ENCODE measurements around the gene EPHA2.

EPHA2 gene

DNA sequence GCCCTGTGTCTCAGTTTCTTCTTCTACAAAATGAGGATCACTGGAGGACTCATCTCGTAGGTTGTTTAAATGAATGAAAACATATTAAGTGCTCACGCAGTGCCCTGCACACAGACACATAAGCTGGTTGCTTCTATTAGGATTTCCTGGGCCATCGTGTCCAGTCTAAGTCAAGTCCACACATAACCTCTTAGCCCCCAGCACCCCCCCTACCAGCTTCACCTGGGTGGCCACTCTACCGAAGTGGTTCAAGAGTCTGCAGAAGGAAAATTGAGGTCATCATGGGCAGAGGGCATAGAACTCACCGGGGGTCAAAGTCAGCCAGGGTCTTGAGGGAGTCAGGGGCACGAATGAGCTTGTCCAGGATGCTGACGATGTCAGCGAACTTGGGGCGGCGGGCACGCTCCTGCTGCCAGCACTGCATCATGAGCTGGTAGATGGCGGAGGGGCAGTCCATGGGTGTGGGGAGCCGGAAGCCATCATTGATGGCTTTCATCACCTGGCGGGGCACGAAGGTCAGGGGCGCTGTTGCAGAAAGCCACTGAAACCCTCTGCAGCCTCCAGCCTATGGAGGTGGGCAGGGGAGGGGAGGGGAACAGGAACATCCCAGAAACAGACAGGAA is 25.8 kb downstream of the EPHA2 start:
- H3K4me3 ChIP-seq (ENCODE audit: low read depth, low read length): no peak overlapping the region
- H3K27me3 ChIP-seq (ENCODE audit: control insufficient read depth, insufficient read depth, low read length): no peaks in the 10 kb centered on the region
- H3K36me3 ChIP-seq (ENCODE audit: control insufficient read depth, insufficient read depth, low read length): peaks cover 99% of the 10 kb centered on the region
- H3K9me3 ChIP-seq (ENCODE audit: control insufficient read depth, insufficient read depth, low read depth, low read length): no peaks in the 10 kb centered on the region
- H3K27ac ChIP-seq (ENCODE audit: low read depth, low read length): no peak overlapping the region
- no peak overlapping the region for H3K9ac ChIP-seq (ENCODE audit: low read length)
- no peaks in the 10 kb centered on the region; the same call in 1 of the 2 replicates for H3K4me1 ChIP-seq (ENCODE audit: control insufficient read depth, insufficient read depth, low read length)

DNA sequence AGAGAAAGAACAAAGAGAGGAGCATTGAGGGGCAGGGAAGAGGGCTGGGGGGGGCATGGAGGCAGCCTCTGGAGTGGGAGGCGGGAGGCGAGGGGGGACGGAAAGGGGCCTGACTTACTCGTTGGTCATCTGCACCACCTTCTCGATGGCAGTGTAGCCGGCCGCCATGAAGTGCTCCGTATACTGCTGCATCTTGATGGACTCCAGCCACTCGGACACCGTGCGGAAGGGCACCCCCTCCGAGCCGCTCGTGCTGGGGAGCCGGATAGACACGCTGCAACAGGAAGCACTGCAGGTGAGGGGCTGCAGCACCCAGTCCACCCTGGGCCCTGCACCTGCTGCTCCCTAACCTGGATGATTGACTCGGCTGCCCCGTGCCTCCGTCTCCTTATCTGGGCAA is 26.6 kb downstream of the EPHA2 start:
- Histone ChIP-seq H3K9ac (ENCODE audit: low read length) (no peak overlapping the region), H3K4me3 (ENCODE audit: low read depth, low read length) (no peak overlapping the region), H3K27ac (ENCODE audit: low read depth, low read length) (no peak overlapping the region), H3K9me3 (ENCODE audit: control insufficient read depth, insufficient read depth, low read depth, low read length) (no peaks in the 10 kb centered on the region), H3K27me3 (ENCODE audit: control insufficient read depth, insufficient read depth, low read length) (no peaks in the 10 kb centered on the region), H3K36me3 (ENCODE audit: control insufficient read depth, insufficient read depth, low read length) (peaks cover 99% of the 10 kb centered on the region), H3K4me1 (ENCODE audit: control insufficient read depth, insufficient read depth, low read length) (no peaks in the 10 kb centered on the region)

DNA sequence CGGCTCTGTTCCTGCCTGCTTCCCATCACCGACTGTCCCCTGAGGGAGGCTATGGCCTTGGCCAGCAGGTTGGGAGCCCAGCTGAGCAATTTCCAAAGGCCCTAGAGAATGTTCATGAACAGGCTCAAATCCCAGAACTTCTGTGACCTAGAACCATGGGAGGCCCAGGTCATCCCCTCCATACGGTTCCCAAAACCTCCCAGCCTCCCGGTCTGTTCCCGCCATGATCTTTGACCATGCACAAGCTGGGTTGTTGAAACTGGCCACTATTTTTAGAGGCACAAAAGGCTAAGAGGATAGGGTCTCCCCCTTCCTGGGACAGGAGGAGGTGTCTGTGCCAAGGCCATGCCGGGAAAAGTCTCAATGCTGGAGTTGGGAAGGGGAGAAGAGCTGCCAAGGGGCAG is 27.5 kb downstream of the EPHA2 start:
- Histone ChIP-seq H3K36me3 (ENCODE audit: control insufficient read depth, insufficient read depth, low read length) (peaks cover 99% of the 10 kb centered on the region), H3K9me3 (ENCODE audit: control insufficient read depth, insufficient read depth, low read depth, low read length) (no peaks in the 10 kb centered on the region), H3K4me3 (ENCODE audit: low read depth, low read length) (no peak overlapping the region), H3K27me3 (ENCODE audit: control insufficient read depth, insufficient read depth, low read length) (no peaks in the 10 kb centered on the region), H3K4me1 (ENCODE audit: control insufficient read depth, insufficient read depth, low read length) (no peaks in the 10 kb centered on the region), H3K9ac (ENCODE audit: low read length) (no peak overlapping the region), H3K27ac (ENCODE audit: low read depth, low read length) (no peak overlapping the region)

DNA sequence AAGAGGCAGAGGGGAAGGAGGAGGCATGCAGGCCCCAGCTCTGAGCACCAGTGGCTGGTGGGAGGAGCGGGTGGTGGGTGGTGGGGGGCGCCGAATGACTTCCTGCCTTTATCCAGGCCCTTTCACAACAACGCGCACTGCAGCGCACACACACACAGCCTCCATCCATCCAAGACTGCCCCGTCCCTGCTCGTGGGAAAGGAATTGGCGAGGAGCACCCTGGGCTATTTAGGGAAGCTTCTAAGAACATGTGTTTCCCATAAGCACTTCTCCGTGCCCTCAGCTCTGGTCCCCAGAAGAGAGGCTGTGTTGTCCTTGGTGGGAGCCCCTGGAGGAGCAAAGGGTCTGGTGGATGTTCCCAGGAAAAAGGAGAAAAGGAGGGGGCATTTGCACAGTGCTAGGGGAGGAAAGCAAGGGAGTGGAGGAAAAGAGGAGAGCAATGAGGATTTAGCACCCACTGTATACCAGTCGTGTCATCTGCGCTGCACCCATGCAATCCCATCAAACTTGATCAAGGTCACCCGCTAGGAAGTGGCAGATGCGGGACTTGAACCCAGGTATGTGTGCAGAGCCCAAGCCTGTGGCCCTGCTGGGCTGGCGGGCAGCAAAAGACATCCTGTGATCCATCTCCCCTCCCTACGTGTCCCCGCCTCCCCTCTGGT is 28.1 kb downstream of the EPHA2 start:
- Histone ChIP-seq H3K9me3 (ENCODE audit: control insufficient read depth, insufficient read depth, low read depth, low read length) (no peaks in the 10 kb centered on the region), H3K27me3 (ENCODE audit: control insufficient read depth, insufficient read depth, low read length) (no peaks in the 10 kb centered on the region), H3K4me3 (ENCODE audit: low read depth, low read length) (no peak overlapping the region), H3K36me3 (ENCODE audit: control insufficient read depth, insufficient read depth, low read length) (peaks cover 99% of the 10 kb centered on the region), H3K4me1 (ENCODE audit: control insufficient read depth, insufficient read depth, low read length) (peaks cover 4% of the 10 kb centered on the region; the same call in 1 of the 2 replicates), H3K27ac (ENCODE audit: low read depth, low read length) (no peak overlapping the region), H3K9ac (ENCODE audit: low read length) (no peak overlapping the region)

DNA sequence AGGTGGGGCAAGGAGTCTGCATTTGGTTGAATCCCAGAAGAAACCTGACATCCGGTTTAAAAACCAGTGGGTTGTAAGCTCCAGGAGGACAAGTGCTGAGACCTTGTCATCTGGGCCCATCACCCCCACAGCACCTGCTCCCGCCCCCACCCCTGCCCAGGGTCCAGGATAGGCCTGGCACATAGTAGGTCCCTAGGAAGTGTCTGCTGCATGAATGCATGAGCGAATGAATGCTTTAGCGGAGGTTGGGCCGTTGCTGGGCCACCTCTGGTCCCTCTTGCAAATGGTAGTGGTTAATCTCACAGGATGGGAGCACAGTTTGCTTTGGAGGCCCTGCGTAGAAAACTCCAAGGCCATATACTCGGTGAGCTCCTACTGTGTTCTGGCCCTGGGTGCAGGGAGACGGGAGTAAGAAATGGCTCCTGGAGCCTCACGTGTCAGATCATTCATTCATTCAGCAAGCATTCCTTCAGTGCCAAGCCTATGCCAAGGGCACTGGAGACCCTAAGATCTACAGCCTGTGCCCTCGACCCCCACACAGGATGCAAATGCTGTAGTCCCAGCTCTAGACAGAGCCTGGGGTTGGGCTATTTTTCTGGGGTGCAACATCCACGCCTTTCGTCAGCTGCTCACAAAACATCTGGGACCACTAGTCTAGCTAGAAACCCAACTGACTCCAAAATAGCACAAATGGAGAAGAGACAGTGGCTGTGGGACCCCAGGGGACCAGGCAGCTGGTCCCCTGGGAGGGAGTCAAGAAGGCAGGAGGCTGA is 28.9 kb downstream of the EPHA2 start:
- peaks cover 94% of the 10 kb centered on the region for H3K36me3 ChIP-seq (ENCODE audit: control insufficient read depth, insufficient read depth, low read length)
- no peaks in the 10 kb centered on the region for H3K27me3 ChIP-seq (ENCODE audit: control insufficient read depth, insufficient read depth, low read length)
- H3K4me3 ChIP-seq (ENCODE audit: low read depth, low read length): no peak overlapping the region
- H3K4me1 ChIP-seq (ENCODE audit: control insufficient read depth, insufficient read depth, low read length): peaks cover 13% of the 10 kb centered on the region
- no peaks in the 10 kb centered on the region for H3K9me3 ChIP-seq (ENCODE audit: control insufficient read depth, insufficient read depth, low read depth, low read length)
- H3K27ac ChIP-seq (ENCODE audit: low read depth, low read length): no peak overlapping the region
- no peak overlapping the region for H3K9ac ChIP-seq (ENCODE audit: low read length)

GRCh38 chr1:16126160-16126559 is 29.7 kb downstream of the EPHA2 start:
- H3K9me3 ChIP-seq (ENCODE audit: control insufficient read depth, insufficient read depth, low read depth, low read length): no peaks in the 10 kb centered on the region
- H3K4me3 ChIP-seq (ENCODE audit: low read depth, low read length): no peak overlapping the region
- peaks cover 15% of the 10 kb centered on the region for H3K4me1 ChIP-seq (ENCODE audit: control insufficient read depth, insufficient read depth, low read length)
- H3K27me3 ChIP-seq (ENCODE audit: control insufficient read depth, insufficient read depth, low read length): no peaks in the 10 kb centered on the region
- no peak overlapping the region for H3K27ac ChIP-seq (ENCODE audit: low read depth, low read length)
- peaks cover 86% of the 10 kb centered on the region for H3K36me3 ChIP-seq (ENCODE audit: control insufficient read depth, insufficient read depth, low read length)
- no peak overlapping the region for H3K9ac ChIP-seq (ENCODE audit: low read length)

- Histone ChIP-seq H3K4me1 (ENCODE audit: control insufficient read depth, insufficient read depth, low read length) (peaks cover 15% of the 10 kb centered on the region), H3K9ac (ENCODE audit: low read length) (no peak overlapping the region), H3K9me3 (ENCODE audit: control insufficient read depth, insufficient read depth, low read depth, low read length) (no peaks in the 10 kb centered on the region), H3K36me3 (ENCODE audit: control insufficient read depth, insufficient read depth, low read length) (peaks cover 79% of the 10 kb centered on the region), H3K27me3 (ENCODE audit: control insufficient read depth, insufficient read depth, low read length) (no peaks in the 10 kb centered on the region), H3K27ac (ENCODE audit: low read depth, low read length) (no peak overlapping the region), H3K4me3 (ENCODE audit: low read depth, low read length) (no peak overlapping the region)
Measured at GRCh38 chr1:16125483-16125882, 30.4 kb downstream of the EPHA2 start.

DNA sequence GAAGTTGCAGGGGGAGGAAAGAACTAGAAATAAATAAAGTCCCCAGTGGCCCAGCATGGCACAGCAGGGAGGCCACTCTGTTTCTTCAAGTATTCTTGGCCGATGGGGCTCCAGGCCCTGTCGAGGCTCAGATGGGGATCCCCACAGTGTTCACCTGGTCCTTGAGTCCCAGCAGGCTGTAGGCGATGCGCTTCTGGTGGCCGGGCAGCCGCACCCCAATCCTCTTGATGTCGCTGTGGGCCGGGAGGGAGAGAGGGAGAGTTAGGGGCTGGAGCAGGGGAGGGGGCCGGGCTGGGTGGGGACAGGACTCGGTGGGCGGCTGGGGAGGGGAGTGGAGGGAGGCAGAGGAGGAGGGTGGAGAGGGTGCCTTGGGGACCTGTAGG is 30.8 kb downstream of the EPHA2 start:
- peaks cover 18% of the 10 kb centered on the region for H3K4me1 ChIP-seq (ENCODE audit: control insufficient read depth, insufficient read depth, low read length)
- no peak overlapping the region for H3K27ac ChIP-seq (ENCODE audit: low read depth, low read length)
- H3K27me3 ChIP-seq (ENCODE audit: control insufficient read depth, insufficient read depth, low read length): no peaks in the 10 kb centered on the region
- H3K4me3 ChIP-seq (ENCODE audit: low read depth, low read length): no peak overlapping the region
- H3K36me3 ChIP-seq (ENCODE audit: control insufficient read depth, insufficient read depth, low read length): peaks cover 75% of the 10 kb centered on the region
- no peaks in the 10 kb centered on the region for H3K9me3 ChIP-seq (ENCODE audit: control insufficient read depth, insufficient read depth, low read depth, low read length)
- no peak overlapping the region for H3K9ac ChIP-seq (ENCODE audit: low read length)

DNA sequence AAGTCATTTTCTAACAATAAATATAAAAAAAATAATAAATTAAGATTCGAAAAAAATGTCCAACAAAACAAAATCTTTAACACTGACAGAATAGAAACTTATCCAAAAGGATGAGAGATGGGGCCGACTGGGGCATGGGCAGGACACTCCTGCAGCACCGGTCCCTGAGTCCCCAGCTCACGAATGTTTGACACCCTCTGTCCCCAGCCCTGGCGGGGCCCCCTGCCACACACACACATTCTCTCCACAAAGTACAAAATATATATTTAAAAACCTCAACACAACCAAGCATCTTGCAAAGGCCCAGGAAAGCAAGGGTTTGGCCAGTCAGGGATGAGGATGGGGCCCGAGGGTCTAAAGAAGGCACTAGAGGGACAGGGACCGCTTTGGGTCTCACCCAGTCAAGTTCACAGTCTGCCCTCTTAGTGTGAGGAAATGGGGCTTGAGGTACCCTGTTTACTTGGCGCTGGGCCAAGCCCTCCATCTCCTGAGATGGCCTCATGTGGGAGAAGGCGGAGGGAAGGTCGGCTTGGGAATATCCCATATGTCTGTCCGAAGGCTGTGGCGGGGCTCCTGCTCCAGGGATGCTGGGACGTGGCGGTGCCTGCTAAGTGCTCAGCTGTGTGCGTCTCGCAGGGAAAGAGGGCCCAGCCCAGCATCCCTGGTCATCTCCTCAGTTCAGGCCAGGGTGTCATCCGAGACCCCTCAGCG is 31.3 kb downstream of the EPHA2 start:
- Histone ChIP-seq H3K9ac (ENCODE audit: low read length) (no peak overlapping the region), H3K9me3 (ENCODE audit: control insufficient read depth, insufficient read depth, low read depth, low read length) (no peaks in the 10 kb centered on the region), H3K36me3 (ENCODE audit: control insufficient read depth, insufficient read depth, low read length) (peaks cover 70% of the 10 kb centered on the region), H3K4me1 (ENCODE audit: control insufficient read depth, insufficient read depth, low read length) (peaks cover 24% of the 10 kb centered on the region), H3K4me3 (ENCODE audit: low read depth, low read length) (no peak overlapping the region), H3K27me3 (ENCODE audit: control insufficient read depth, insufficient read depth, low read length) (no peaks in the 10 kb centered on the region), H3K27ac (ENCODE audit: low read depth, low read length) (no peak overlapping the region)

- Histone ChIP-seq H3K4me1 (ENCODE audit: control insufficient read depth, insufficient read depth, low read length) (peaks cover 37% of the 10 kb centered on the region), H3K9me3 (ENCODE audit: control insufficient read depth, insufficient read depth, low read depth, low read length) (no peaks in the 10 kb centered on the region), H3K9ac (ENCODE audit: low read length) (no peak overlapping the region), H3K36me3 (ENCODE audit: control insufficient read depth, insufficient read depth, low read length) (peaks cover 53% of the 10 kb centered on the region), H3K27ac (ENCODE audit: low read depth, low read length) (no peak overlapping the region), H3K27me3 (ENCODE audit: control insufficient read depth, insufficient read depth, low read length) (no peaks in the 10 kb centered on the region), H3K4me3 (ENCODE audit: low read depth, low read length) (no peak overlapping the region)
Measured at GRCh38 chr1:16122916-16123315, 33.0 kb downstream of the EPHA2 start.

Data from HUES6 (cell line).